ENCODE data around the gene RSBN1L. TPM values are rescaled to one million over a fixed set of nuclear protein-coding genes. Genes with fewer than 3 reads are reported as not detected.

Gene RSBN1L
- polyA plus RNA-seq, 2 of the 4 experiments (the other 2 are of a cell fraction) = 11.1 to 13.0 TPM

GRCh38 chr7:77759294-77759889 is 63.1 kb downstream of the RSBN1L start:
- peak overlapping the region in 1 of 2 experiments; percentile 31; a peak in 1 of 6 replicates for H3K27ac ChIP-seq
- peak; percentile 21 to 71 for DNase-seq (ENCODE audit: low read depth in 1 of 2, low spot score in 1 of 2)
- 0 out of 3 replicates have a peak overlapping the region, but pooled peaks have one; percentile 11 for H3K4me2 ChIP-seq
- WGBS (ENCODE audit: missing lambda C conversion rate) = 3% methylated on average over 3 of the region's 3 CpGs
- peaks cover 46% of the 10 kb centered on the region for H3K4me1 ChIP-seq
- peak; percentile 18 for FAIRE-seq
- ChIA-PET POLR2A (interaction anchor here (1.0 kb wide), 1 partner anchor 223 kb away, joined by 5 read pairs; no protein-coding TSS in a partner anchor), CTCF (interaction anchor here (0.5 to 3.3 kb wide), 45 partner anchors 8 to 351 kb away, joined by 3 to 32 read pairs (median 4); partner anchors contain the start of genes PHTF2, PTPN12, RSBN1L and TMEM60)
- TF ChIP-seq SMC3 (IDR thresholded peaks at IDR 0.05) (peak; percentile 81), MAX (IDR thresholded peaks at IDR 0.05) (no peak), NFE2L2 (conservative IDR thresholded peaks at IDR 0.05; ENCODE audit: low read length) (no peak), RAD21 (conservative IDR thresholded peaks at IDR 0.05 in 1 of 2, IDR thresholded peaks at IDR 0.05 in 1 of 2) (peak; percentile 89), ZSCAN20 (CRISPR knock-in tag; IDR thresholded peaks at IDR 0.05) (no peak), PBX3 (IDR thresholded peaks at IDR 0.05) (no peak), CTCF (IDR thresholded peaks at IDR 0.05) (peak; percentile 91), CEBPB (IDR thresholded peaks at IDR 0.05) (peak in 1 of 2 experiments; percentile 29; a peak in 1 of 4 replicates), HES2 (IDR thresholded peaks at IDR 0.05) (no peak), NPAS2 (CRISPR knock-in tag; IDR thresholded peaks at IDR 0.05; ENCODE audit: borderline replicate concordance) (no peak)
- no peaks in the 10 kb centered on the region for H3K9me3 ChIP-seq
- no peak overlapping the region for H3K4me3 ChIP-seq
- peak; percentile 75 to 86; a peak in 5 of 6 replicates for ATAC-seq

GRCh38 chr7:77760809-77761453 is 64.7 kb downstream of the RSBN1L start:
- FAIRE-seq = no peak
- peaks cover 53% of the 10 kb centered on the region for H3K4me1 ChIP-seq
- ChIA-PET POLR2A (no interaction called here), CTCF (interaction anchor here (1.2 to 3.3 kb wide), 11 partner anchors 17 to 347 kb away, joined by 3 to 32 read pairs (median 5); partner anchors contain the start of gene RSBN1L)
- no peak for ATAC-seq
- no peaks in the 10 kb centered on the region for H3K9me3 ChIP-seq
- TF ChIP-seq EHMT2 (IDR thresholded peaks at IDR 0.05; ENCODE audit: low read depth) (no peak), CBX2 (IDR thresholded peaks at IDR 0.05; ENCODE audit: borderline replicate concordance, low read depth) (no peak), EP300 (IDR thresholded peaks at IDR 0.05) (no peak), MAX (IDR thresholded peaks at IDR 0.05) (no peak), CEBPB (IDR thresholded peaks at IDR 0.05) (no peak), HOXB5 (CRISPR knock-in tag; IDR thresholded peaks at IDR 0.05) (no peak), KDM1A (IDR thresholded peaks at IDR 0.05; ENCODE audit: low read depth) (no peak), ZFP36 (IDR thresholded peaks at IDR 0.05; ENCODE audit: borderline replicate concordance, partially characterized antibody) (no peak), RFX5 (IDR thresholded peaks at IDR 0.05) (no peak), EHF (CRISPR knock-in tag; IDR thresholded peaks at IDR 0.05) (no peak)
- H3K4me3 ChIP-seq = no peak overlapping the region
- 57% methylated on average over 10 of the region's 10 CpGs for WGBS (ENCODE audit: missing lambda C conversion rate)
- peak overlapping the region; percentile 12 to 48; a peak in 4 of 6 replicates for H3K27ac ChIP-seq
- H3K4me2 ChIP-seq = peak overlapping the region; percentile 54
- DNase-seq (ENCODE audit: low read depth in 1 of 2, low spot score in 1 of 2) = no peak
